ENCODE data around the gene MRGPRG.

Gene MRGPRG

GRCh38 chr11:3217818-3218482 is 663 bp downstream of the MRGPRG start:
- H3F3A ChIP-seq (ENCODE audit: control insufficient read depth, insufficient read depth): no peaks in the 10 kb centered on the region
- H3K27me3 ChIP-seq (ENCODE audit: control insufficient read depth, low read length): no peaks in the 10 kb centered on the region
- no peaks in the 10 kb centered on the region for H3K79me2 ChIP-seq (ENCODE audit: control insufficient read depth, low read length)
- H3K4me3 ChIP-seq (ENCODE audit: low read length): no peak overlapping the region
- TF ChIP-seq EZH2phosphoT487 (IDR thresholded peaks at IDR 0.05; ENCODE audit: borderline replicate concordance, low read length): no peak
- TF ChIP-seq, protein P1, sequence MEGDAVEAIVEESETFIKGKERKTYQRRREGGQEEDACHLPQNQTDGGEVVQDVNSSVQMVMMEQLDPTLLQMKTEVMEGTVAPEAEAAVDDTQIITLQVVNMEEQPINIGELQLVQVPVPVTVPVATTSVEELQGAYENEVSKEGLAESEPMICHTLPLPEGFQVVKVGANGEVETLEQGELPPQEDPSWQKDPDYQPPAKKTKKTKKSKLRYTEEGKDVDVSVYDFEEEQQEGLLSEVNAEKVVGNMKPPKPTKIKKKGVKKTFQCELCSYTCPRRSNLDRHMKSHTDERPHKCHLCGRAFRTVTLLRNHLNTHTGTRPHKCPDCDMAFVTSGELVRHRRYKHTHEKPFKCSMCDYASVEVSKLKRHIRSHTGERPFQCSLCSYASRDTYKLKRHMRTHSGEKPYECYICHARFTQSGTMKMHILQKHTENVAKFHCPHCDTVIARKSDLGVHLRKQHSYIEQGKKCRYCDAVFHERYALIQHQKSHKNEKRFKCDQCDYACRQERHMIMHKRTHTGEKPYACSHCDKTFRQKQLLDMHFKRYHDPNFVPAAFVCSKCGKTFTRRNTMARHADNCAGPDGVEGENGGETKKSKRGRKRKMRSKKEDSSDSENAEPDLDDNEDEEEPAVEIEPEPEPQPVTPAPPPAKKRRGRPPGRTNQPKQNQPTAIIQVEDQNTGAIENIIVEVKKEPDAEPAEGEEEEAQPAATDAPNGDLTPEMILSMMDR (IDR thresholded peaks at IDR 0.05; ENCODE audit: low read depth, low read length, poor library complexity, severe bottlenecking): no peak
- no peaks in the 10 kb centered on the region for H3K4me1 ChIP-seq (ENCODE audit: control insufficient read depth, low read length)
- no peaks in the 10 kb centered on the region for H3K9me3 ChIP-seq (ENCODE audit: control insufficient read depth, insufficient read depth, low read length)
- no peak overlapping the region for H3K27ac ChIP-seq (ENCODE audit: low read depth, low read length)
- H3K36me3 ChIP-seq (ENCODE audit: control insufficient read depth, low read length): no peaks in the 10 kb centered on the region
- no peak overlapping the region for H3K4me2 ChIP-seq (ENCODE audit: low read length)
- no peaks in the 10 kb centered on the region for H3K9me2 ChIP-seq (replicated peaks; ENCODE audit: control insufficient read depth, low read length)
- no peaks in the 10 kb centered on the region for H4K20me1 ChIP-seq (ENCODE audit: control insufficient read depth, insufficient read depth, low read depth, low read length)

- Histone ChIP-seq H3K36me3 (ENCODE audit: control insufficient read depth, low read length) (no peaks in the 10 kb centered on the region), H3K9me2 (replicated peaks; ENCODE audit: control insufficient read depth, low read length) (no peaks in the 10 kb centered on the region), H3K4me2 (ENCODE audit: low read length) (no peak overlapping the region), H4K20me1 (ENCODE audit: control insufficient read depth, insufficient read depth, low read depth, low read length) (no peaks in the 10 kb centered on the region), H3F3A (ENCODE audit: control insufficient read depth, insufficient read depth) (no peaks in the 10 kb centered on the region), H3K4me3 (ENCODE audit: low read length) (no peak overlapping the region), H3K9me3 (ENCODE audit: control insufficient read depth, insufficient read depth, low read length) (no peaks in the 10 kb centered on the region), H3K79me2 (ENCODE audit: control insufficient read depth, low read length) (no peaks in the 10 kb centered on the region), H3K27ac (ENCODE audit: low read depth, low read length) (no peak overlapping the region), H3K4me1 (ENCODE audit: control insufficient read depth, low read length) (no peaks in the 10 kb centered on the region), H3K27me3 (ENCODE audit: control insufficient read depth, low read length) (no peaks in the 10 kb centered on the region)
- TF ChIP-seq, protein P1 (IDR thresholded peaks at IDR 0.05; ENCODE audit: low read depth, low read length, poor library complexity, severe bottlenecking): no peak
- no peak for TF ChIP-seq EZH2phosphoT487 (IDR thresholded peaks at IDR 0.05; ENCODE audit: borderline replicate concordance, low read length)
Measured at GRCh38 chr11:3216027-3216525, 2.5 kb downstream of the MRGPRG start.

DNA sequence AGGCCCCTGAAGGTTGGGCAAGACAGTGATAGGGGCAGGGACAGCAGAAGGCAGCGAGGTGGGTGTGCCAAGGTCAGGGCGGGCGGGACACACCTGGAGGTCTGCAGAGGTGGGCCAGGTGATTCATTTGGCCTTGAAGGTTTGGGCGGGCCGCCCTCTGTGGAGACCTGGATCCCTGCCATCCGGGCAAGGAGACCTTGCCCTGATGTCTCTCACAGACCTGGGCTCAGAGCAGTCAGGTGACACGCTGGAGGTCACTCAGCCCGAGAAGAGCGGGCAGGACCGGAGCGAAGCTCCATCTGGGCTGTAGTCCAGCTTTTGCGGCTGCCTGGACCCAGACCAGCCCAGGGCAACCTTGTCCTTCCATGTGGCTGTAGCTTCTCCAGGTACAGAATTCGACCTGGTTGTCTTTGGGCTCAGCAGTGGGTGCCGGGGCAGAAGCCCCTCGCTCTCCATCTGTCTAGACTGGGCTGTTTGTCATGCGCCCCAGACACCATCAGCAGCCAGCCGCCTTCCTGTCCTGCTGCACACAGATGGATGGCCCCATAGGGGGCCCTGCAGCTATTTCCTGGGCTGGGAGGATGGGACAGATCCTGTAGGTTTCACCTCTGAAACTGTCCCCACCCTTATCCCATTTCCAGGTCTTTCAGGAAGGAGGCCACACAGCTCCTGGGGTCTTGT is 3.1 kb downstream of the MRGPRG start:
- H3K27me3 ChIP-seq (ENCODE audit: control insufficient read depth, low read length): no peaks in the 10 kb centered on the region
- H3K27ac ChIP-seq (ENCODE audit: low read depth, low read length): no peak overlapping the region
- no peak overlapping the region for H3K4me3 ChIP-seq (ENCODE audit: low read length)
- H3K9me3 ChIP-seq (ENCODE audit: control insufficient read depth, insufficient read depth, low read length): no peaks in the 10 kb centered on the region
- TF ChIP-seq, protein P1 (IDR thresholded peaks at IDR 0.05; ENCODE audit: low read depth, low read length, poor library complexity, severe bottlenecking): no peak
- no peak for TF ChIP-seq EZH2phosphoT487 (IDR thresholded peaks at IDR 0.05; ENCODE audit: borderline replicate concordance, low read length)
- no peaks in the 10 kb centered on the region for H3K36me3 ChIP-seq (ENCODE audit: control insufficient read depth, low read length)
- H3F3A ChIP-seq (ENCODE audit: control insufficient read depth, insufficient read depth): no peaks in the 10 kb centered on the region
- no peak overlapping the region for H3K4me2 ChIP-seq (ENCODE audit: low read length)
- no peaks in the 10 kb centered on the region for H4K20me1 ChIP-seq (ENCODE audit: control insufficient read depth, insufficient read depth, low read depth, low read length)
- H3K4me1 ChIP-seq (ENCODE audit: control insufficient read depth, low read length): no peaks in the 10 kb centered on the region
- no peaks in the 10 kb centered on the region for H3K9me2 ChIP-seq (replicated peaks; ENCODE audit: control insufficient read depth, low read length)
- H3K79me2 ChIP-seq (ENCODE audit: control insufficient read depth, low read length): no peaks in the 10 kb centered on the region
